ENCODE data around the gene CFAP61. TPM values are rescaled to one million over a fixed set of nuclear protein-coding genes. Genes with fewer than 3 reads are reported as not detected.
"Not testable (repeated sequence)": the region's sequence is repeated elsewhere in the genome, so short reads cannot be mapped to it uniquely, and the experiment has no call there.

Gene CFAP61
- total RNA-seq, 6 donors from 2014 or later, result 0.37 to 14.3 (median 6.1) TPM

DNA sequence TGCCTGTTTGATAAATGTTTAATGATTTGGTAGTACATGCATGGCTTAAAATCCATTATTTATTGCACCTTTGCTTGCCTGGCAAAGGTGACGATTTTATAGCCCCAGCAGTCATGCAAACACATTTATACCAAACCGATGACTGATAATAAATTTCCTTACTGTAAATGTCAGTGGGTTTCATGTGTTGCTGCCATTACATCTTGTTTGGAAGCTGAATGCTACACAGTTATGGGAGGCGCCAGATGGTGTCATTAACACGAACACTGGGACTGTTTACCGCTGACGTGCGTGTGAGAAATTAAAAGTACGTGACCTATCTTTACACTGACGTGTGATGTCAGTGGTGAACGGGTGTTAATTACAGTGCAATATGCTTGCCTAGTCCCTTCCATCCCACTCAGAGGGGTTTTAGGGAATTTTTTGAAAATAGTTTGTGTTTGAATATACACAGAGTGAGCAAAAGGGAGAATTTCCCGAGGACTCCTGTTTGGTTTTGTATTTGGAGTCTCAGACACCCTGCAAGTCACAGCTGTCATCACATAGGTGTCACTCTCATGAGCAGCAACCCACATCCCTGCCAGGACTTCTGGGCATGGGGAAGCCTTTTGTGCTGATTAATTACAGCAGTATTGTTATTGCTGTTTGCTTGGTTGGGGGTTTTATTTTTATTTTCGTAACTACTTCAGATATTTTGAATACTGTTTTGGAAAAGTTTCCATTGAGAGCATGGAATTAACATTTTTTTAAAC, 163.8 kb downstream of the CFAP61 start:
- H3K4me3 ChIP-seq, result no peak overlapping the region
- no peaks in the 10 kb centered on the region for H3K4me1 ChIP-seq
- WGBS, 2 donors, result 56 to 71% methylated on average over 12 of the region's 12 CpGs
- H3K27ac ChIP-seq, result no peak overlapping the region
- H3K27me3 ChIP-seq, result no peaks in the 10 kb centered on the region
- no peaks in the 10 kb centered on the region for H3K36me3 ChIP-seq
- ATAC-seq (ENCODE audit: low FRiP score in 2 of 2) (no peak), DNase-seq (no peak)
- TF ChIP-seq EP300 (IDR thresholded peaks at IDR 0.05) (no peak), POLR2A (IDR thresholded peaks at IDR 0.05) (no peak), POLR2AphosphoS5 (IDR thresholded peaks at IDR 0.05) (no peak)
- TF ChIP-seq, protein P1, sequence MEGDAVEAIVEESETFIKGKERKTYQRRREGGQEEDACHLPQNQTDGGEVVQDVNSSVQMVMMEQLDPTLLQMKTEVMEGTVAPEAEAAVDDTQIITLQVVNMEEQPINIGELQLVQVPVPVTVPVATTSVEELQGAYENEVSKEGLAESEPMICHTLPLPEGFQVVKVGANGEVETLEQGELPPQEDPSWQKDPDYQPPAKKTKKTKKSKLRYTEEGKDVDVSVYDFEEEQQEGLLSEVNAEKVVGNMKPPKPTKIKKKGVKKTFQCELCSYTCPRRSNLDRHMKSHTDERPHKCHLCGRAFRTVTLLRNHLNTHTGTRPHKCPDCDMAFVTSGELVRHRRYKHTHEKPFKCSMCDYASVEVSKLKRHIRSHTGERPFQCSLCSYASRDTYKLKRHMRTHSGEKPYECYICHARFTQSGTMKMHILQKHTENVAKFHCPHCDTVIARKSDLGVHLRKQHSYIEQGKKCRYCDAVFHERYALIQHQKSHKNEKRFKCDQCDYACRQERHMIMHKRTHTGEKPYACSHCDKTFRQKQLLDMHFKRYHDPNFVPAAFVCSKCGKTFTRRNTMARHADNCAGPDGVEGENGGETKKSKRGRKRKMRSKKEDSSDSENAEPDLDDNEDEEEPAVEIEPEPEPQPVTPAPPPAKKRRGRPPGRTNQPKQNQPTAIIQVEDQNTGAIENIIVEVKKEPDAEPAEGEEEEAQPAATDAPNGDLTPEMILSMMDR (IDR thresholded peaks at IDR 0.05), result no peak
- no peaks in the 10 kb centered on the region for H3K9me3 ChIP-seq

DNA sequence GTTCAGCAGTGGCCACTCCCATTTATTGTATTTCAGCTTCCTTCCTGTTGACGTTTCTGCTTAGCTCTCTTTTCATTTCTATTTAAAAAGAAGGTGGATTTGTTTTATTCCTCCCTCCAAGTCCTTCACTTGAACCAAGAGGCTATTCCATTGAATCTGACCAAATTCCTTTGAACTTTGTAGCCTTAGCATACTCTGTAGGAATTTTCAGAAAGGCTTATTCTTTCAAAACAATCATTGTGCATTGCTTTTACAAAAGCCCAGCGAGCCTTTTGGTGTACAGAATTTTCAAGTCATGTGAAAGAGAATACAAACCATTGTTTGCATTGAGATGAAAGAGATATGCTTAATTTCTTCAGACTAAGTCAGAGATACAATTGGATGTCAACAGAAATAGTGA, 164.6 kb downstream of the CFAP61 start:
- TF ChIP-seq EP300 (IDR thresholded peaks at IDR 0.05) (no peak), POLR2A (IDR thresholded peaks at IDR 0.05) (no peak), POLR2AphosphoS5 (IDR thresholded peaks at IDR 0.05) (no peak)
- TF ChIP-seq, protein P1 (IDR thresholded peaks at IDR 0.05), result no peak
- Histone ChIP-seq H3K27ac (no peak overlapping the region), H3K27me3 (no peaks in the 10 kb centered on the region), H3K36me3 (no peaks in the 10 kb centered on the region), H3K4me1 (no peaks in the 10 kb centered on the region), H3K9me3 (no peaks in the 10 kb centered on the region), H3K4me3 (no peak overlapping the region)
- 43 to 58% methylated on average over 2 of the region's 2 CpGs for WGBS, 2 donors
- no peak for ATAC-seq (ENCODE audit: low FRiP score in 2 of 2)
- DNase-seq, result no peak

DNA sequence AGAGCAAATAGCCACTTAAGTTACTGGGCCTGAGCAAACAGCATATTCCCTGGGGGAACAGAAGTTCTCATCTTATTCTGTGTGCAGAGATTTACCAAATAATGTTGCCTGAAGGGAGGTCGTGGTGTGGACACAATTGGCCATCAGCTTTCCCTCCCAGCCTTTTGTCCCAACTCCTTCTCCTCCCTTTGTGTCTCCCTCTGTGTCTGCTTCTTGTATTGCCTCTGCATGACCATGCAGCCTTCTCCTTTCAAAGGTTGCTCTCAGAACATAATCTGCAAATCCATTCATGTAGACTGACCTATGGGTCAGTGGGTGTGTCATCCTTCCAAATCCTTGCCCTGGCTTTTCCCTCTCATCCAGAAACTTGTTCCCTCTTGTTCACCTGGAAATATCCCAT, 165.3 kb downstream of the CFAP61 start:
- no peaks in the 10 kb centered on the region for H3K9me3 ChIP-seq
- WGBS, 2 donors, result 52 to 60% methylated on average over 1 of the region's 1 CpG
- no peaks in the 10 kb centered on the region for H3K27me3 ChIP-seq
- H3K27ac ChIP-seq, result no peak overlapping the region
- TF ChIP-seq, protein P1 (IDR thresholded peaks at IDR 0.05), result no peak
- H3K36me3 ChIP-seq, result no peaks in the 10 kb centered on the region
- no peak overlapping the region for H3K4me3 ChIP-seq
- H3K4me1 ChIP-seq, result no peaks in the 10 kb centered on the region
- no peak for ATAC-seq (ENCODE audit: low FRiP score in 2 of 2)
- DNase-seq, result no peak

DNA sequence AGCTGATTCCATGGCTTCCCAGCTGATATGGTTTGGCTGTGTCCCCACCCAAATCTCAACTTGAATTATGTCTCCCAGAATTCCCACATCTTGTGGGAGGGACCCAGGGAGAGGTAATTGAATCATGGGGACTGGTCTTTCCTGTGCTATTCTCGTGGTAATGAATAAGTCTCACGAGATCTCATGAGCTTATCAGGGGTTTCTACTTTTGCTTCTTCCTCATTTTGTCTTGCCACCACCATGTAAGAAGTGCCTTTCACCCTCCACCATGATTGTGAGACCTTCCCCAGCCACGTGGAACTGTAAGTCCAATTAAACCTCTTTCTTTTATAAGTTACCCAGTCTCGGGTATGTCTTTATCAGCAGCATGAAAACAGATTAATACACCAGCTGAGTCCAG, 165.8 kb downstream of the CFAP61 start:
- H3K9me3 ChIP-seq; H3K36me3 ChIP-seq; ATAC-seq (ENCODE audit: low FRiP score in 2 of 2); H3K27ac ChIP-seq; H3K4me3 ChIP-seq; DNase-seq; H3K27me3 ChIP-seq; H3K4me1 ChIP-seq: not testable (repeated sequence)
- 86 to 89% methylated on average over 4 of the region's 4 CpGs for WGBS, 2 donors

DNA sequence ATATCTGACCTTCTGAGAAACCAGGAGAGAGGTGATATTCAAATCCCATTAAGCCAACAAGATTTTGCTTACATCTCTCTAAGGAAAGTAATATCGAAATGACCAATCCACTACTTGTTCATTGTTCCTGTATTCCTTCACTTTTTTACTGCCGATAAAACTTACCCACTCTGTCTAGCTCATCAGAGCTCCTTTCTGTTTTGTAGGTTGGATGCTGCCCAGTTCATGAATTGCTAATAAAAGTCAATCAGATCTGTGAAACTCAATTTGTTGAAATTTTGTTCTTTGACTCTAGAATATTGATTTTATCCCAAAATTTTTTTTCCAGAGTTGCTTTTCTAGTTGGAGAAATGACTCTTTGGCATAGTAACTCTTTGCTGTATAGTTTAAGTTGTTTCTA, 166.7 kb downstream of the CFAP61 start:
- Histone ChIP-seq H3K27ac (no peak overlapping the region), H3K4me3 (no peak overlapping the region), H3K9me3 (no peaks in the 10 kb centered on the region), H3K4me1 (no peaks in the 10 kb centered on the region), H3K27me3 (no peaks in the 10 kb centered on the region), H3K36me3 (no peaks in the 10 kb centered on the region)
- no peak for ATAC-seq (ENCODE audit: low FRiP score in 2 of 2)
- no peak for TF ChIP-seq POLR2AphosphoS5 (IDR thresholded peaks at IDR 0.05)
- TF ChIP-seq EP300 (IDR thresholded peaks at IDR 0.05), result no peak
- TF ChIP-seq, protein P1 (IDR thresholded peaks at IDR 0.05), result no peak
- TF ChIP-seq POLR2A (IDR thresholded peaks at IDR 0.05), result no peak
- 81 to 92% methylated on average over 2 of the region's 2 CpGs for WGBS, 2 donors
- no peak for DNase-seq
